PFSK-1 (cell line): ENCODE results near the gene CALML6.

Source experiments
- FOXP2 ChIP-seq: optimal IDR thresholded peaks from 2 replicates; pipeline ENCODE3; 2011; ENCODE audit warnings: borderline replicate concordance, control low read depth, inconsistent platforms; ENCODE audit not compliant: insufficient read depth; ENCODE audit errors: extremely low read length, extremely low read depth
- POLR2AphosphoS5 ChIP-seq: IDR thresholded peaks from 2 replicates; pipeline ENCODE4 v1.6.1; 2012; ENCODE audit warnings: low read depth, mild to moderate bottlenecking, control low read depth, low read length, moderate library complexity
- REST ChIP-seq, 2 experiments: IDR thresholded peaks; 2 replicates each; pipeline versions ENCODE4 v1.6.1 to v1.8.0; 2011 to 2012; ENCODE audit warnings: low read depth in 2 of 2, low read length in 2 of 2, control low read depth in 1 of 2, inconsistent platforms in 1 of 2, mild to moderate bottlenecking in 1 of 2, moderate library complexity in 1 of 2; ENCODE audit not compliant: insufficient read depth in 1 of 2
- SIN3A ChIP-seq: IDR thresholded peaks from 2 replicates; pipeline ENCODE4 v1.6.1; 2012; ENCODE audit warnings: mild to moderate bottlenecking, low read length, moderate library complexity, borderline replicate concordance; ENCODE audit not compliant: insufficient read depth
- TAF1 ChIP-seq: IDR thresholded peaks from 2 replicates; pipeline ENCODE4 v1.6.1; 2012; ENCODE audit warnings: low read length, control low read depth, borderline replicate concordance; ENCODE audit not compliant: insufficient read depth

The CALML6 gene

GRCh38 chr1:1964811-1965210 lies 49.8 kb downstream of the CALML6 start:
- TF ChIP-seq POLR2AphosphoS5 (no peak), TAF1 (no peak), SIN3A (no peak), FOXP2 (no peak), REST (IDR thresholded peaks at IDR 0.05; ENCODE audit: insufficient read depth in 1 of 2, low read depth in 2 of 2, low read length in 2 of 2) (no peak)

GRCh38 chr1:1965546-1965945 lies 50.5 kb downstream of the CALML6 start:
- TF ChIP-seq POLR2AphosphoS5 (no peak), REST (IDR thresholded peaks at IDR 0.05; ENCODE audit: insufficient read depth in 1 of 2, low read depth in 2 of 2, low read length in 2 of 2) (no peak), TAF1 (no peak), SIN3A (no peak), FOXP2 (no peak)

- TF ChIP-seq TAF1 (no peak), SIN3A (no peak), FOXP2 (no peak), REST (IDR thresholded peaks at IDR 0.05; ENCODE audit: insufficient read depth in 1 of 2, low read depth in 2 of 2, low read length in 2 of 2) (no peak), POLR2AphosphoS5 (no peak)
Observed at GRCh38 chr1:1966071-1966740, 51.1 kb downstream of the CALML6 start.
